Pulmonary artery endothelial cell (primary cell): Measurements from ENCODE around the gene AOPEP. TPM values are rescaled to one million over a fixed set of nuclear protein-coding genes. Genes with fewer than 3 reads are reported as not detected.

Experiments used
- DNase-seq: peaks from one replicate; pipeline ENCODE4 v3.0.0-alpha.2; 2011; ENCODE audit warnings: low read depth, low spot score
- total RNA-seq: library from RNA; depleted of rRNA; stranded (reverse); fragments of >200 nt; gene quantifications from 2 replicates; pipeline ENCODE4 v1.2.3, GENCODE V29; 2014

The AOPEP gene
- total RNA-seq, 1 donor from 2014 or later = 19.2 TPM

DNA sequence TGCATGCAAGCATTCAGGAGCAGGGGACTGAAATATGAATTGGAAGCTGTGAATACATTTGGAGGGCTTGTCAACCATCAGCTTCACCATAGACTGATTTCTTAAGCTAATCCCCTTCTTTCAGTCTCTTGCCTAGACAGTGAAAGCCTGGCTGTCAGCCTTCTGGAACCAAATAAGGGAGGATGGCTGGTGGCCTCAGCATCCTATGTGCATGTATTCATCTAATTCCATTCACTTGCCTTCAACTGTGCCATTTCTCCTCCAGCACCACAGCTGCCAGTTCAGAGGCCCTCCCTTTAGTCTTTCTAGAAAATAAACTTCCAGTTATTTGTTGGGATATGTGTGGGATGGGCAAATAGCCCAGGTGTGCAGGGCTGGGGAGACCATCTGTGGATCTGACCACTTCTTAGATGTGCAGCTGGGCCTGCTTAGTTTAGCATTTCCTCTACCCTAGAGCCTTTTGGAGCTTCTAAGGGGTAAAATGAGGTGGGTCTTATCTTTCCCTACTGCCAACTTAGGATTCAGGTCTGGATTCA is 62.1 kb downstream of the AOPEP start:
- no peak for DNase-seq

DNA sequence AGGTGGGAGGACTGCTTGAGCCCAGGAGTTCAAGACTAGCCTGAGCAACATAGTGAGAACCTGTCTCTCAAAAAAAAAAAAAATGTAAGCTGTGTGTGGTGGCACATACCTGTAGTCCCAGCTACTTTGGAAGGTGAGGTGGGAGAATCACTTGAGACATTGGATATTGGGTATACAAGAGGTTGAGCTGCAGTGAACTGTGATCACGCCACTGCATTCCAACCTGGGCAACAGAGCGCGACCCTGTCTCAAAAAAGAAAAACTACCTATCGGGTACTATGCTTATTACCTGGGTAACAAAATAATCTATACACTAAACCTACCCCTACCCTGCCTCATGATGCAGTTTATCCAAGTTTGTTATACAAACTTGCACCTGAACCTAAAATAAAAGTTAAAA is 64.9 kb downstream of the AOPEP start:
- DNase-seq = no peak

DNA sequence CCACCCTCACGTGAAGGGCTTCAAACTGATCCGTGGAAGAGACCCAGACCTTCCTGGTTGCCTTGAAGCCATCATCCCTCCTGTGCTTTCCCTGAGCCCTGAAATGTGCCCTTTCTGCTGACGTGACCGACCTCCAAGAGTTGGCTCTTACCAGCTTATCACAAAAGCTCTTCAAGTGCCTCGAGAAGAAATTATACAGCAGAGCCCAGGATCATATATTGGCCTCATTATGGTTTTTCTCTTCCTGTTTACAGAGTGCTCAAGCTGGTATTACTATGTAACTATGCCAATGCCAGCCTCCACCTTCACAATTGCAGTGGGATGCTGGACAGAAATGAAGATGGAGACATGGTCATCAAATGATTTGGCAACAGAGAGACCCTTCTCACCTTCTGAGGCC is 66.0 kb downstream of the AOPEP start:
- DNase-seq = no peak

DNA sequence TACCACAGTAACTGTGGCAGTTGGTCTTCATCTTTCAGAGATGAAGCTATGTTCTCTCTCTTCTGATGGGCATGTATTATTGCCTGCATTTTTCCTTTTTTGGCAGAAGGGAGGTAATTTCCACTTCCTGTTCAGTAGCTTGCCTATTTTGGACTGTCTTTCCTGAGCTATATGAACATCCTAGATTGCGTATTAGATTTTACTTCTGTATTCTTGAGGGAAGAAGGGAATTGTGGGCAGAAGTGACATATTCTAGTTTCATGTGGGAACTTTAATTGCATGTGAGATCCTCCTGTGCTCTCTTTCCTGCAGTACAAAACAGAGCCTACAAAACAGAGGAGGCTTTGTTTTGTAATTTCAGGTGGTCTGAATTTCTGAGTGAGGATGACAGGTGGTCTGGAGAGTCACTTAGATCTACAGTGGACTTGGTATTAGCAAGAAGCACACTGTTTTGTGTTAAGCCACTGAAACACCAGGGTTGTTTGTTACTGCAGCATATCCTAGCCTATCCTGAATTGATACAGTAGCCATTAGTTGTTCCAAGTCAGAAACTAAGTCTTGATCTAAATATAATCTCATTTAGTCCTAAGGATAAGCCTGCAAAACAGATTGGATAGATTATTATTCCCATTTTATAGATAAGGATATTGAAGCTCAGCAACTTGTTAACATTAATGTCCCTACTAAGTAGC is 68.1 kb downstream of the AOPEP start:
- no peak for DNase-seq

DNA sequence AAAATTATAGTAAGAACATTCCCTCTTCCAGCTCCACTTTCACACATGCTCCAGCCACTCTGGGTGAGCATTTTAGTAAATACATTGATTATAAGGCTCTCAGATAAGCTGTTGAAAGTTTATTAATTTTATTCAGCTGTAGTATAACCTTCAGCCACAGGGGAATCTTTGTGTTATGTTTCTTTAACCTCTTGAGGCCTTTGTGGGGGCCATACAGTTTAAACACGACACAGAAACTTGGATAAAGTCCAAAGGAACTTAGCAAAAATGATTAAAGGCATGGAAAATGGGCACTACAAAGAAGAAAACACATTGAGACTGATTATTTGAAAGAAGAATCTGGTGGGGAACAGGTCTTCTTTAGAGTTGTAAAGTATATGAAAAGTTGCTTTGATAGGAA is 70.2 kb downstream of the AOPEP start:
- DNase-seq = no peak

DNA sequence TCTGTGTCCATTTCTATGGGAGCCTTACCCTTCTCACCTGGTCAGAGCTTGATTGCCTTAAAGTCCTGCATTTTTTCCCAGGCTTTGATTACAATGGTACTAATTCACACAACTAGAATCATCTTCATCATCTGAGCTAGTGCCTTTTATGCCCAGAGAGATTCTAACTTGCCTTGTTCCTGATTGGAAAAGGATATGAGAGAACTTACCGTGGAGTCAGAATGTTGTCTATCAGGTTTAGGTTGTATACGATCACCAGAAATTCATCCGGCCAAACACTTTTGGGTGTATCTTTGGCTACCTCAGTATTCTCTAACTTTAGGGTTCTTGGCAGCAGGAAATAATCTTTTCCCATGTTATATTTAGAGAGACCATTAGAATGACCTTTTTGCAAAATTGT is 71.7 kb downstream of the AOPEP start:
- no peak for DNase-seq

DNA sequence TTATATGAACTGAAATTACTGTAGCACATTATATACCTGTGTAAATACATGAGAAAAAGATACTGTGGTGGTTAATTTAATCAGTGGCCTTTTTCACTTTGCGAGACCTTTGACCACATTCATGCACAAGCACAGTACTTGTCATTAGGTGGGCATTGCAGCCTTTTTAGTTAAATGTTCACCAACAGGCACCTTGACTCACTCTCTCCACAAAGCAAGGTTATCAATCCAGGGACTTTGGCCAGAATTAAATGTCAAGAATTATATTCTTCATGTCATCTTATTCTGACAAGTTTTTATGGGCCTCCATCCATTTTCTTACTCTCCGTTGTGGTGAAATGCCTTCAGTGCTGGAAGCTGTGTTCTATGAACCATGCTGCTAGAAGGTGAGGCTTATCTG is 72.2 kb downstream of the AOPEP start:
- DNase-seq = no peak

DNA sequence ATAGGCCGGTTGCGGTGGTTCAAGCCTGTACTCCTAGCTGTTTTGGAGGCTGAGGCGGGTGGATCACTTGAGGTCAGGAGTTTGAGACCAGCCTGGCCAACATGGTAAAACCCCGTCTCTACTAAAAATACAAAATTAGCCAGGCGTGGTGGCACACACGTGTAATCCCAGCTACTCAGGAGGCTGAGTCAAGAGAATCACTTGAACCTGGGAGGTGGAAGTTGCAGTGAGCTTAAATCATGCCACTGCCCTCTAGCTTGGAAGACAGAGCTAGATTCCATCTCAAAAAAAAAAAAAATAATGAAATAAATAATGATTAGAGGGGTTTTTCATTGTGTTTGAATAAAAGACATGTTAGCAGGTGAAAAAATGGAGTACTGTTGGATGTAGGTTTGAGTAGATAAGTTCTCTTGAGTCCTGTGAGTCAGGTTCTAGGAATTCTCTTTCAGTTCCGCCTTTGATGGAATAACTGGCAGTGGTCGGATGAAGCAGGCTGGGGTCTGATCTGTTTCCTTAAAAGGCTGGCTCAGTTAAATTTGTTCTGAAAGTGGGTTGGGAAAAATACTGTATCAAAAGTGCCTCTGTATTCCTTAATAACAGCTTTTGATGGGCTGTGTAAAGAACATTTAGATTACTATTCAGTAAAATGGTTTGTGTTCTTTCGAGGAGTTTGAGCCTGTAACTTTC is 73.2 kb downstream of the AOPEP start:
- DNase-seq = peak; percentile 83

DNA sequence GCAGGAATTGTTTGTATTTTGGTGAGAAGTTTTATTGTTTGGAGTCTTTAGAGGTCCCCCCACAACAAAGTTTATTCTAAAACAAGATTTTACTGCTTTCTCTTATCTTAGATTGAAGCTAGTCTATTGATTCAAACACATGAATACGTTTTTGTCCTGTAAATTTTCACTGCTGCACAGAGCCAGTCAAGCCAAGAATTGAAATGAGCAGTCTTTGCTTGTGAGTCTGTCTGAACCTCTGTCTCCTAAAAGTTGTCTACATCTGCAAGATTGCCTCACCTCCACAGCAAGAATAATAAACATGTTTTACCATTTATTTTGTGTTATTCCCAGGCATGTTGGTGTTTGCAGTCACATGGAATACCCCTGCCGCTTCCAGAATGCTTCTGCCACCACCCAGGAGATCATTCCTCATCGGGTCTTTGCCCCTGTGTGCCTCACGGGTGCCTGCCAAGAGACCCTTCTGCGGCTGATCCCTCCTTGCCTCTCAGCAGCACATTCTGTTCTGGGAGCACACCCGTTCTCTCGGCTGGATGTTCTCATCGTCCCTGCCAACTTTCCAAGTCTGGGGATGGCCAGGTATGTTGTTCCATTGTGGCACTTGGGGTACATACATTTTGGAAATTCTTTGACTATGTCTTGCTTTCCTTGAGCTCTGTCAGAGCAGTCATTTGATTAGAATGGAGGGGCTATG is 74.1 kb downstream of the AOPEP start:
- DNase-seq = no peak

DNA sequence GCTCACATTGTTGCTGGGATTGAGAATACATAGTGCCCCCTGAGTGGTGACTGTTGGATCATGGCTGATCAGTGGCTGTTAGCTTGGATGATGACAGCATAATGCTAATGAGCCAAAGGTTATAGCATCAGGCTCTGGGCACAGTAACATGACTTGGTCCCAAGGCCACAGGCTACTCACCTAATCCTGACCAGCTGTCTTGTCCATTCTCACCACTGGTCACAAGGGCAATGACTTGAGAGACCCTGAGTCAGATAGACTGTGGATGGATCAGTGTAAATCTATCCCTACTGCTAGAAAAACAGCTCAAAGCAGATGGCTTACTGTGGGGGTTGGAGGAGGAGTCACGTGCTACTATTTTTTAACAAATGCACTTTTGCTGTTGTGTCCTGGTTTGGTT is 74.7 kb downstream of the AOPEP start:
- no peak for DNase-seq

DNA sequence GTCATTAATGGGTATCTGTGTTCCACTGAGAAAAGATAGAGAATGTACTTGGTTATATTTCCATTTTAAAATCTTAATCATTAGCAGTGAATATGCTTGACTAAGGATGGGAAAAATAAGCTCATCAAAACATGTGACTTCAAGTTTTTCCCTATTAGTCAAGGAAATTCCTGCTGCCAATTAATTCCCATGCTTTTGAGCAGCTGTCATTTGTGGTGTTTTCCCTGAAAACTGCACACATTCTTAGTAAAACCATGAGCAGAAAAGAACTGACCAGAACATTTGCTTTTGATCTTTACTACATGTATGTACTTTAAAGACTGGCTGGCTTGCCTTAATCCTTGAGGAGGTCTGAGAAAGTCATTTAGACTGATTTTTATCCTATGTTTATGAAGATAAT is 75.2 kb downstream of the AOPEP start:
- peak; percentile 45 for DNase-seq

DNA sequence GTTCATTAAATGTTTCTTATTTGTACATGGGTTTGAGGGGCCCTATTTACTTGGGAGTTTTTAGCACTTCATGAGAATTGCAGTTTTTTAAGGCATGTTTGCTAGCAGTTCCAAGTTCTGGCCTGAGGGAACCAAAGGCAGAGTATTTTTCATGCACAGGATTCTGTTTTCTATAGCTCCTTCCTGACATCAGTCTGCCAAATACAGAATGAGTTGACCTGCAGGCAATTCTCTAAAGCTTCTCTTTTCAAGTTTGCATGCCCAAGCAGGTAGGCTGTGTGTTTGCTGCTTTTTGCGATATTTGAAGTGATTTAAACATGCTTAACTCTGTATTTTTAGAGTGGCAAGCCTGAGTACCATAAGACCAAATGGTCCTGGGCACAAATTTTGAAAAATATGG is 75.8 kb downstream of the AOPEP start:
- DNase-seq = no peak

DNA sequence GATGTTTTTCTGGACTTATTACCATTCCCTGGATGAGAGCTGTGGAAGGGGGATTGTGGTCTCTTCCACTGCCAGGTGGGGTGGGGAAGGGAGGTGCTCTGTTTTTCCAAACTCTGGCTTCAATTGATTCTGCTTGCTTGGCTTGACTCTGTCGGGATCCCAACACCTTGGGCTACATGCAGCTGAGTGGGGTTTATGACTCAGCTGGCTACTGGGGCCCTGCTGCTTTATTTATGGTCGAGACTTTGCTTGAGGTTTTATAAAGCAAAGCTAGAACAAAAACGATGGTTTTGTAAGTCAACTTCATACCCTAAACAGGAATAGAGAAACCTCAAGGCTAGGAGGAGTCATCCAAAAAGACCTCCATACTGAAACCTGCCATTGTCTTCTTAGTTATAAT is 76.3 kb downstream of the AOPEP start:
- DNase-seq = no peak

DNA sequence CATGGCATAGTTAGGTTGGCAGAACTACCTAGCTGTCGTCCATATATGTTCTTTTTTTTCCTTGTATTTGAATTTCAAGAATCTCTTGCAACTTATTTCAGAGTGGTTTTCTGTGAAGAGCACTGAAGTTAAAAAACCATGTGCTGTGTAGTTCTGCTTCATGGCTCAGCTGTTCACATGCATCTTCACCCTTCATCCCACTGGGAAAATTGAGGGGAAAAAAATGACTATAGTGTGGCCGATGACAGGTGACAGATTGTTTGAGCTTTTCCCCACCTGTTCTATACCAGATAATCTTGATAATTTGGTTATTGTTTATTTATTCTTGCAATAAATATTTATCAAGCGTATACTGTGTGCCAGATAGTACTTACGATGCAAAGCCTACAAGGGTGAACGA is 77.8 kb downstream of the AOPEP start:
- DNase-seq = no peak

DNA sequence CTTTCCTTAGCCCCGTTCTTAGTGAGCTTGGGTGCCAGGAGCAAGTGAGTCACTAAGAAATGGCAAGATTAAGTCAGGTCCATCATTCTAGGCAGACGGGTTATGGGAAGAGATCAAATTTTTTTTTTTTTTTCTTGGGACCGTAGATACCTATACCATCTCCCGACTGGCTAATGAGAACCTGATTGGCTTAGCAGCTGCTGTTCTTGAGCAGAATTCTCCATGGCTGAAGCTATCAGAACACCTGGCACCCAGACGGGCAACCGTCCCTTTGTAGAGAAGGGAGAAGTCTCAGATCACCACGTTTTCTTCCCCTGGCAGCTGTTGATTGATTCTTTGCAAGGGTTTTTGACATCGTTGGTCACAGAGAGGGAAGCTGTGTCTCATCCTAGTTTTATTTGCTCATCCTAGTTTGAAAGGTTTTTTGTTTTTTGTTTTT is 78.6 kb downstream of the AOPEP start:
- no peak for DNase-seq

DNA sequence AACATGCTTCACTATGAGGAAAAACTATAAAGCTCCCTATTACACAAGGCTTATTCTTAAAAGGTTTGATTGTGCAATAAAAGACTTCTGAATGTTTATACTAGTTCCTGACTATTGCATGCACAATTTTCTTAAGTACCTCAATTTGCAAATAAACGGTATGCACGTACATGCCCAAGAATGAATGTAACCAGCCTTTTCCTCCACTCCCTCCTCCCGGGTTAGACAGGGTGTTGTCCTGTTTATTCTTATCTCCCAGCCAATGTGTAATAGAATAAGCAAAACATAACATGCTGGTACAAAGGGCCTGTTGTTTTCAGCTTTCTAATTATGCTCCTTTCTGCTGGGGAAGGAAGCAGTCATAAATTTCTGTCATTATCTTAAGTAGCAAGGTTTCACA is 79.1 kb downstream of the AOPEP start:
- DNase-seq = peak; percentile 53

DNA sequence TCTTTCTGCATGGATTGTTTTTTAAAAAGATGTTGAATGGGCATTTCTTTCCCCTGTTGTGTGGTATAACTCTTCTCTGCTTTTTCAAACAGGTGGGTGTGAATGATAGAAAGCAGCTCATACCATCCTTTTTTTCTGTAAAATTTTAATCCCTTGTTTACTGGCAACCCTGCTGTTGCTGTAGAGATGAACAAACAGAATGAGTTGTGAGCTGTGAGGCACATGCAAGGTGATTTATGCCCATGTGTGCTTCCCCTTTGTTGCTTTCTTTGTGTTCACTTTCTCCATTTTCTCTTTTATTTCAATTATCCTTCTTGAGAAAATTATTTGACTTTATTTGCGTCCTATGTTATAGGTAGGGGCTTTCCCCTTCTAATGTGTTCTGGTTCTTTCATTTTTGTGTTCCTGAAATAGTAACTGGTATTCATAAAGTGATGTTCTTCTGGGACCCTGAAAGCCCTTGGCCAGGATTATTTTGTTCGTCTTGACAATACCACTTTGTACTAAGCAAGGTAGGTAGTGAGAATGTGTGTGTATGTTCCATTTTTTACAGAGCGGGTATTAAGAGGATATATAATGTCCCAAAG is 79.9 kb downstream of the AOPEP start:
- no peak for DNase-seq

DNA sequence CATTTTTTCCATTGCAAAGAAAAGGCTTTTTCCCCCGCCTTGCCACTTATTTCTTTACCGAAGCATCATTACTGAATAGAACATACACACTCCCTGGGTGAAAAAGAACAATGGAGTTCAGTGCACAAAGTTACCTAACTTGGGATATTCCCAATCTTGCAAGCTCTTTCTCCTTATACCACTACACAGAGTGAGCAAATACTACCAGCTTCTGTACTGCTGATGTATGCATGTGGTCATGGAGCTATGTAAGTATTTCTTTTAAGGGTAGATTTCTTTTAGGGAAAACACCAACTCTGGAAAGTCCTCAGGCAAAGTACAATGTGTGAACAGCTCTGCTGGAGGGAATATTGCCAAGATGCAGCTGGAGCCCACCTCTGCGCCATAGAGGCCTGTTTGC is 81.1 kb downstream of the AOPEP start:
- no peak for DNase-seq

DNA sequence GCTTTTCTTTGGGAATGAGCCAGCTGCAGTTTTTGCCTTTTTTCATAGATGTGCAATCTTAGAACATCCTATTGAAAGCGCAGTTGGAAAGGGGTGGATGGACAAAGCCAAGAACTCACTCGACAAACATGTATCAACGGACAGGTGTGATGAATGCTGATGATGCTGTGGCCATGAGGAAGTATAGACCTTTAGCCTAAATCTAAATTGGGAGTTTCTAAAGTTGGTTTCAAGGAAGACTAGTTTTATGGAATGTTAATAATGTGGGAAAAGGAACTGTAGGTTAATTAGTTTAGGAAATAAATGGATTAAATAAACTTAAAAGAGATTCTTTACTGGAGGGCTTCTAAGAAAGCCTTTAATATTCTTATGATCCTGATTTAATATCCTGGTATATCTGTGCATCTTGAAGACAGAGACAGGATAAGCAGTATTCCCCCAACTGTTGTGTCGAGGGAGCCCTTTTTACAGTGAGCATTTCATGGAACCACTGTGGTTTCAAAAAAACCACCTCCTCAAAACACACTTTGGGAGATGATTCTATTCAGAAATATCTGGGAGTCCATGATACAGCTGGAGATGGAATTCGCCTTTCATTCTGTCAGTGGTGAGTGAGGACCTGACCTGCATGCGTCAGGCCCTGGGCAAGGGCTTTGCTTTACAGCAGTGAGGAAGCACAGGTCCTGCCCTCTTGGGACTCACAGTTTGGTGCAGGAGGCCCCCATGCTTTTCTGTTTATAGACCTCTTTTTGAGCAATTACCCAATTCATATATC is 82.6 kb downstream of the AOPEP start:
- no peak for DNase-seq

DNA sequence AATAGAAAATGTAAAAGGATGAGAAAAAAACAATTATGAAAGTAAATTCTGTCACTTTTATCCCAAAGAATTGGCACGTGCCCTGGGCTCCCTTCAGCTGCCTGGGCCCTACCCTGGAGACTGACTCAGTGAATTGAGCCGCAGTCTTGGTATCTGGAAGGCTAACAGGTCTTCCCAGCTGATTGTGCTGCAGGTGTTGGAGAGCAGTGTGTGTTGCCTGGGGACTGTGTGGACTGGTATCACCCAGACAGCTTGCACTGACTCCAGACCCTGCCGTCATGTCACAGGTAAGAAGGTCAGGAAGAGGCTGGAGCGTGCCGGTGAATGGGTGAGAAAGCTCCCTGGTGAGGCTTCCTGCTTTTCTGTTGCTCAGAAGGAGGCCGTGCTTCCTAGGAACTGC is 83.3 kb downstream of the AOPEP start:
- no peak for DNase-seq

DNA sequence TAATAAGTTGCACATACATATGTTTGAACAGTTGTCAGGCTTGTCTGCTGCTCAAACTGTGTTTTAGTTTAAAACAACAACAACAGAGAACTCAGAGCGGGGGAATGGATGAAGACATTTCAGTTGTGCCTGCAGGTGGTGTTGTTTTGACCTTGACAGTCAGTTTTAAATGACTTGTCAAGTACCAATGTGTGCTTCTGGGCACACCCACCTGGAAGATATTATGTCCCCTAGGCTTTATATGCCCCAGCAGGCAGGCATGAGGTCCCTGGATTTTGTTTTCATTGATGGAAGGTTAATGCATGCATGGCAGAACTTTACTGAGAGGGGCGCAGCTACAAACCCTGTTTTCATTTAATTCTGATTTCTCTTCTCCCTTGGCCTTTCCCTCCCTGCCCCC is 84.6 kb downstream of the AOPEP start:
- DNase-seq = no peak
